Right lung (tissue), 5 donors: Measurements from ENCODE around the gene DYNC2I2. TPM values are rescaled to one million over a fixed set of nuclear protein-coding genes. Genes with fewer than 3 reads are reported as not detected.
"Not testable (repeated sequence)": the region's sequence is repeated elsewhere in the genome, so short reads cannot be mapped to it uniquely, and the experiment has no call there.

Experiments
- DNase-seq, 2 donors: peaks; one replicate each; pipeline ENCODE4 v3.0.0-alpha.2; 2013
- polyA plus RNA-seq, 5 donors: library from polyadenylated mRNA; unstranded; fragments of 120-200 nt; gene quantifications; one replicate each; pipeline versions ENCODE4 v1.2.1 to v1.2.3, GENCODE V29; 2013; ENCODE audit warnings: inconsistent platforms in 1 of 5, low replicate concordance in 1 of 5; ENCODE audit not compliant: insufficient read length in 5 of 5, insufficient read depth in 1 of 5

DYNC2I2 gene
- polyA plus RNA-seq, 5 donors = 38.7 to 66.0 (median 46.9) TPM

DNA sequence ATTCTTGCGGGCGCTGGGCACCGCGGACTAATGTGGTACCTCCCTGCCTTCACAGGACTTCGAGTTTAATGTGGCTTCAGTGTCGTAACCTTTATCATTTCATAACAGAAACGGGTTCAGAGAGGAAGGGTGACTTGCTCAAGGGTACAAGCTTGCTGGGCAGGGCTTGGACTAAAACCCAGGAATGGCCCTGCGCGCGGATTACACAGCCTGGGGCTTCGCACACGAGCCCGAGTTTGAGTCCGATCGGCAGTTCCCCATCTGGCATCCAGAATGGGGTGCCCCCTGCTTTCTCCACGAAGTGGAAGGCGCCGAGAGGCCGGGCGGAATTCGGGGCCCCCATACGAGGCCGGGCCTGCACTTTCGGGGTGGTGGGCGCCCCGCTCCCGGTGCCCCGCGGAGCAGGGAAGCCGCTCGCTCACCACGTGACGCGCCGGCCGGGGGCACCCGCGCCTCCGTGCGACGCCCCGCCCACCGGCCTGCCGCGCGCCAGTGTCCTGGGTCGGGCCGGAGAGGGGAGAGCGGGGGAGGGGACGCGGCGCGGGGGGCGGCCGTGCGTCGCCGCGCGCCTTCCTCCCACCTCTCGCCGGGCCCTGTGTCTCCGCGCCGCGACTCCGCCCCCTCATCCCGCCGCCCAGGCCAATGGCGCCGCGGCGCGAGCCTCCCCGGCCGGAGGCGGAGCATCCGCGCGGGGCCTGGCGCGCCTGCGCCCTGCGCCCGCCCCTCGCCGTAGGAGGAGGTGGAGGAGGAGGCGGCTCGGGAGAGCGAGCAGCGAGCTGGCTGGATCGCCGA lies 32.0 kb upstream of the DYNC2I2 start, which contains the start of gene SET:
Gene SET (plus strand): TSS at position 722 of the 792 bp plus-strand sequence. CDS start 361 bp downstream, outside the sequence.
- DNase-seq = peak; percentile 96

DNA sequence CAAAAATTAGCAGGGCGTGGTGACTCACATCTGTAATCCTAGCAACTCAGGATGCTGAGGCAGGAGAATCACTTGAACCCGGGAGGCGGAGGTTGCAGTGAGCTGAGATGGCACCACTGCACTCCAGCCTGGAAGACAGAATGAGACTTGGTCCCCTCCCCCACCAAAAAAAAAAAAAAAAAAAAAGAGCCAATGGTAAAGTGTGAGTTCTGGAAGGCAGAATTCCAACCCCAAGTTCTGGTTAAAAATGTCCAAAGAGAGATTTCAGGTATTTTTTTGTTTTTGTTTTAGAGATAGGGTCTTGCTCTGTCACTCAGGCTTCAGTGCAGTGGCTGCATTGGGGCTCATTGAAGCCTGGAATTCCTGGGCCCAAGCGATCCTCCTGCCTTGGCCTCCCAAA lies 30.8 kb upstream of the DYNC2I2 start:
- no peak for DNase-seq

- no peak for DNase-seq
Measured at GRCh38 chr9:128685636-128686489, 29.2 kb upstream of the DYNC2I2 start.

DNA sequence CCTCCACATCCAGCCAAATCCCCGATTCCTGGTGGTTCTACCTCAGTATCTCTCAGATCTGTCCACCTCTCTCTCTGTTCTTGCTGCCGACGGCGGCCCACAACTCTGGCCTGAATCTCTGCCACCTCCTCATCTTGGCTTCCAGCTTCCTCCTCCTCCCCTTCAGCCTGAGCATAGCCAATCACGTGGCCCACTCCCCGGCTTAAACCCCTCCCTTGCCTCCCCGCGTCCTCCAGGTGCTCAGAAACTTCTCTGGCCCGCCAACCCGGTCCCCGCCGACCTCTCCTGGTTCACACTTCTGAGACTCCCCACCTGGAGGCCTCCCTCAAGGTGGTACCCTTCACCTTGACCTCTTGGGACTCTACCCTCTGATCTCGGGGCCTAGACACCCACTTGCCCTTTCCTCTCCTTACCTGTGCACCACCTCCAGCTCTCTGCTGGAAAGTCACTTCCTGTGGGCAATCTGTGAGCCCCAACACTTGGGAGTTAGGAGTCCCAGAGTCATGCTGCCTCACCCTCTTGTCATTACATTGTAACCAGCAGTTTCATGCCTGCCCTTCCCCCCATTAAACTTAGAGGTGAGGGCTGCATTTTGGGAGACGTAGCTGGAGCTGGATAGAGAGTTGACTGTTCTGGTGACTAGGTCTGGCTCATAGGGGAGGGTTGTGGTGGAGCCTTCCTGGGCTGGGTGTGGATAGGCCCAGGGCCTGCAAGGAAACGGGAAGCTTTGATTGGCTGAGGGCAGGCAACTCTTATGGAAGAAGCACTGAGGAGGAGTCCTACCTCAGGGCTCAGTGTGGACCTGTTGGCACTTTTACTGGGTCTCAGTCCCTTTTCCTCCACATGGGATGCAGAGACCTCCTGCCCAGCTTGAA lies 27.9 kb upstream of the DYNC2I2 start:
- peak; percentile 74 to 78 for DNase-seq

DNA sequence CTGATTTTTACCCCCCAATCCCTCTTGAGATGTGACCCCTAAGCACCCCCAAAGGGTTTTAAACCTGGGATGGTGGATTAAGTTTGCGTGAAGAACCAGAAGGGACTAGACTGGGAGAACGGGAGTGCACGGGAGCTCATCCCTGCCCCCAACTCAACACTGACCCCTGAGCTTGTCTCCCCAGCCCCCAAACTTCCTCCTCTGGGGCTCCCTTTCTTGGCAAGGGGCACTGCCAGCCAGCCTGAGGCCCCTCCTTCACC lies 27.3 kb upstream of the DYNC2I2 start:
- DNase-seq = no peak

DNA sequence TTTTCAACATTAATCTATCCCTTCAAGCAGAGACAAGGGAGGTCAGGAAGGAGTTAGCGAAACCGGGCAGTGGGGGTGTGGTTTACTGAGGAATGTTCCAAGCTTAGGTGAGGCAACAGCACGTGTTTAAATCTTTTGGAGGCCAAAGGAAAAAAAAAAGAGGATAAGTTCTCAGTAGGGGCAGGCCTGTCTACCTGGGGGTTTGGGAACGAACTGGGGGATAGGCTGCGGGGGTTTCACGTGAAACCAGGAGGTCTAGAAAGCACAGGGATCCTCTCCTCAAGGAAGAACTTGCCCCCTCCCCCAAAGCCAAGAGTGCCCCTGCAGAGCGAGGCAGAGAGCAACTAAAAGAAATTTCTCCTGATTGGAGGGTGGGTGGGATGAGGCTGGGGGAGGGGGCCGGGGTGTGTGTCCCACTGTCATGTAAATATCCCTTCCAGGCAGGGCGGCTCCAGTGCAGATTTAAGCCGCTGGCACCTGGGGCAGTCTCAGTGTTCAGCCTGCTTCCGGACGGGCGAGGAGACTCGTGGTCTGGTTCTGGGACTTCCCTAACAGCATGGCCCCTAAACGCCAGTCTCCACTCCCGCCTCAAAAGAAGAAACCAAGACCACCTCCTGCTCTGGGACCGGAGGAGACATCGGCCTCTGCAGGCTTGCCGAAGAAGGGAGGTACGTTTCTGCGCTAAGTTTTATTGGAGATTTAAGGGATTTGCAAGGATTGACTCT lies 26.9 kb upstream of the DYNC2I2 start:
- DNase-seq = peak in 1 of 2 donors; percentile 35

- DNase-seq = no peak
Measured at GRCh38 chr9:128677794-128678193, 21.1 kb upstream of the DYNC2I2 start.

GRCh38 chr9:128675382-128675781 lies 18.7 kb upstream of the DYNC2I2 start:
- DNase-seq = no peak

DNA sequence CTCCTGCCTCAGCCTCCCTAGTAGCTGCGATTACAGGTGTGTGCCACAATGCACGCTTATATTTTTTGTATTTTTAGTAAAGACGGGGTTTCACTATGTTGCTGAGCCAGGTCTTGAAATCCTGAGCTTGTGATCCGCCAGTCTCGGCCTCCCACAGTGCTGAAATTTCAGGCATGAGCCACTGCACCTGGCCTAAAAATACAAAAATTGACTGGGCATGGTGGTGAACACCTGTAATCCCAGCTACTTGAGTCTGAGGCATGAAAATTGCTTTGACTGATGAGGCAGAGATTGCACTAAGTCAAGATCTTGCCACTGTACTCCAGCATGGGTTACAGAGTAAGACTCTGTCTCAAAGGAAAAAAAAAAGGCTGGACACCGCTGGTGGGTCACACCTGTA lies 13.1 kb upstream of the DYNC2I2 start:
- no peak for DNase-seq

DNA sequence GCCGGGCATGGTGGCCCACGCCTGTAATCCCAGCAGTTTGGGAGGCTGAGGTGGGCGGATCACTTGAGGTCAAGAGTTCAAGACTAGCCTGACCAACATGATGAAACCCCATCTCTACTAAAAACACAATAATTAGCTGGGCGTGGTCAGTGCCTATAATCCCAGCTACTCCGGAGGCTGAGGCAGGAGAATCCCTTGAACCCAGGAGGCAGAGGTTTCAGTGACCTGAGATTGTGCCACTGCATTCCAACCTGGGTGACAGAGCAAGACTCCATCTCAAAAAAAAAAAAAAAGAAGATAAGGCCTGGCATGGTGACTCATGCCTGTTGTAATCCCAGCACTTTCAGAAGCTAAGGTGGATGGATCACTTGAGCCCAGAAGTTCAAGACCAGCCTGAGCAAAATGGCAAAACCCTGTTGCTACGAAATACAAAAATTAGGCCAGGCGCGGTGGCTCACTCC lies 9.9 kb upstream of the DYNC2I2 start:
- not testable (repeated sequence) for DNase-seq

- no peak for DNase-seq
Measured at GRCh38 chr9:128657796-128658195, 1.1 kb upstream of the DYNC2I2 start.

DNA sequence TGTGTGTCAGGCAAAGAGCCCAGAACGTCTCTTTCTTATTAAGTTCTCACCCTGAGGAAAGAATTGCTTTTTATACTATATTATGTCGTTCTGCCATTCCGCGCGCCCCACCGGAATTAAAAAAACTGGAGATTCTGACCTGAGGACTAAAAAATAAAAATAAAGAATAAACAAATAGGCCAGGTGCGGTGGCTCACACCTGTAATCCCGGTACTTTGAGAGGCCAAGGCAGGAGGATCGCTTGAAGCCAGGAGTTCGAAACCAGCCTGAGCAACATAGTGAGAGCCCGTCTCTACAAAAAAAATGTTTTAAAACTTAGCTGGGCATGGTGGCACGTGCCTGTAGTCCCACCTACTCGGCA lies 677 bp upstream of the DYNC2I2 start:
- DNase-seq = no peak

- DNase-seq = no peak
Measured at GRCh38 chr9:128654481-128654880, 2.2 kb downstream of the DYNC2I2 start.

DNA sequence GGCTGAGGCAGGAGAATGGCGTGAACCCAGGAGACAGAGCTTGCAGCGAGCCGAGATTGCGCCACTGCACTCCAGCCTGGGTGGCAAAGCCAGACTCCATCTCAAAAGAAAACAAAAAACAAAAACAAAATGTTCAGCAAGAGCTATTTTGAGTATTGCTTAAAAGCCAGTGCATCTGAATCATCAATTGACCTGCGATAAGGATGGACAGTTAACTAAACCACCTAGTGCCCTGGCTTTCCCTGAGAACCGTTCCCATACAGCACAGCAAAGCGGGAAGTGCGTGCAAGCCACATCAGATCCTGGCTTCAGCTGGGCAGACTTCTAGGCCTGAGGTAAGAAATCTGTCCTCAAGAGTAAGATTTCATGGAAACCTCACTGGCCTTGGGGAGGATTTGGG lies 2.7 kb downstream of the DYNC2I2 start:
- DNase-seq = no peak

DNA sequence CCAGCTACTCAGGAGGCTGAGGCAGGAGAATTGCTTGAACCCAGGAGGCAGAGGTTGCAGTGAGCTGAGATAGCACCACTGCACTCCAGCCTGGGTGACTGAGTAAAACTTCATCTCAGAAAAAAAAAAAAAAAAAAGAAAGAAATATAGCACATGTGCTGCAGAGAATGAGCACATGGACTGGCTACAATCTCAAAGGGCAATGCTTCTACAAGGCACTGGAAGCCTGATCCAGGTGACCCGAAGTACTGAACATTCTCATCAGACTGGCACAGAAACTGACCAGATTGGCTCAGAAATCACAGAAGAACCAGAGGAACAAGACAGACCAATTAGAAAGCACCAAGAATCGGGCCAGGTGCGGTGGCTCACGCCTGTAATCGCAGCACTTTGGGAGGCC lies 4.8 kb downstream of the DYNC2I2 start:
- no peak for DNase-seq

GRCh38 chr9:128648206-128648605 lies 8.4 kb downstream of the DYNC2I2 start:
- not testable (repeated sequence) for DNase-seq

- no peak for DNase-seq
Measured at GRCh38 chr9:128643519-128644300, 12.9 kb downstream of the DYNC2I2 start.

- DNase-seq = no peak
Measured at GRCh38 chr9:128642675-128643245, 13.9 kb downstream of the DYNC2I2 start.

DNA sequence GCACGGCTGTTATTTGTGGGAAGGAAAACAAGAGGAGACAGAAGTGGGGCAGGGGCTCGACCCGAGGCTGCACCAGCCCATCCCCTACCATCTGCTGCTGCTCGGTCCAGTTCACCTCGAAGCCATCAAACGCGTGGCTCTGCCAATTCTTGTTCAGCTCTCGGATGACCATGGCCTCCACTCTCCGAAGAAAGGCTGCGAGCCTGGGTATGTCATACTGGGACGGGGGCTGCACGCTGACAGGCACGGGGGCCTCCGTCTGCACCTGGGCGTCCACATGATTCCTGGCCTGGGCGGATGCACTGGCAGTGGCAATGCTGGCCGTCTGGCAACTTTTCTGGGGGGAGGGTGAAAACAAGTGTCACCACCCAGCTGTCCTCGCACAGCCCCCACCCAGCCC lies 16.0 kb downstream of the DYNC2I2 start:
- no peak for DNase-seq

- no peak for DNase-seq
Measured at GRCh38 chr9:128638580-128638979, 18.1 kb downstream of the DYNC2I2 start.
